ENCODE data around the gene SSH2. TPM values are rescaled to one million over a fixed set of nuclear protein-coding genes. Genes with fewer than 3 reads are reported as not detected.

Gene SSH2
- total and polyA plus RNA-seq, 9 of the 15 experiments (the other 6 are each of a cell fraction or from before 2014, with no cell fraction given) = 3.9 to 16.1 (median 10.2) TPM

DNA sequence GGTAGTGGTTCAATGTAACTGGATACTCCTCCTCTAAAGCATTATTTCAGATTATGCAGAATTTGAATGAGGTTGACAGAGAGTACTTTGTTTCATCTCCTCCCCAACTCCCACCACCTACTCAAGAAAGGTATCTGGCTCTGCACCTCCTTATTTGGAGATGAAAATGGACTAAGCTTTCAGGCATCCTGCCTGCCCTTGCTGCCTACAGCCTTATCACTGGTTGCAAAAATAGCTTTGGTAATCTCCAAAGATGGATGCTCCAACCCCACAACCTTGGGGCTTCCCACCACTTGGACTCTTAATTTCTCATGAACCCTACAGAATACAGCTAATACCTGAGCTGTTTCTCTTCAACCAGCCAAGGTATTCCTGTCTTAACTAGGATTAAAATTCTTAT is 262.1 kb downstream of the SSH2 start:
- no peak for FAIRE-seq
- CTCF ChIA-PET (ENCODE audit: low intra/inter-chr PET ratio) = no interaction called here
- Histone ChIP-seq H3K9ac (ENCODE audit: insufficient read depth in 1 of 2, low read depth in 2 of 2, low read length in 2 of 2) (no peak overlapping the region), H3K9me1 (ENCODE audit: control insufficient read depth, insufficient read depth, low read length) (no peaks in the 10 kb centered on the region), H3K79me2 (ENCODE audit: control insufficient read depth, insufficient read depth, low read length) (no peaks in the 10 kb centered on the region), H3K4me3 (no peak overlapping the region), H3K27ac (ENCODE audit: extremely low read depth, low read depth, low read length) (peak overlapping the region; percentile 62; the same call in 2 of the 3 replicates), H3K4me2 (ENCODE audit: insufficient read depth, low read length) (0 out of 2 replicates have a peak overlapping the region, but pooled peaks have one; percentile 23), H3K4me1 (replicated peaks in 1 of 2; ENCODE audit: control insufficient read depth in 2 of 2, insufficient read depth in 2 of 2, low read length in 2 of 2) (peaks cover 4 to 45% of the 10 kb centered on the region in 2 experiments), H3K9me3 (replicated peaks; ENCODE audit: control insufficient read depth, insufficient read depth, low read depth, low read length) (no peaks in the 10 kb centered on the region), H4K20me1 (replicated peaks; ENCODE audit: control insufficient read depth, insufficient read depth, low read length) (no peaks in the 10 kb centered on the region), H3K36me3 (ENCODE audit: control insufficient read depth, insufficient read depth, low read length) (peaks cover 15% of the 10 kb centered on the region; the same call in 2 of the 3 replicates), H2AFZ (ENCODE audit: low read depth, low read length) (no peak overlapping the region), H3K27me3 (ENCODE audit: control insufficient read depth in 2 of 2, insufficient read depth in 2 of 2, low read length in 2 of 2) (no peaks in the 10 kb centered on the region)
- DNase-seq (ENCODE audit: extremely low read depth in 1 of 4, low spot score in 3 of 4) = peak in 1 of 4 experiments; percentile 42
- POLR2A ChIA-PET = interaction anchor here (1.0 to 1.2 kb wide), 4 partner anchors 9 to 29 kb away, joined by 3 to 8 read pairs (median 3); no protein-coding TSS in a partner anchor
- BruUV-seq (replicated peaks) = no TSS peak
- ATAC-seq = peak; percentile 45
- intact Hi-C loops (cut with micrococcal nuclease) = no loop called here
- in situ Hi-C loops (cut with MboI) = no loop called here
- TF ChIP-seq RBBP5 (IDR thresholded peaks at IDR 0.05; ENCODE audit: borderline replicate concordance, insufficient read depth, low read length, poor library complexity, severe bottlenecking) (no peak), DPF2 (IDR thresholded peaks at IDR 0.05) (0 out of 2 replicates have a peak, but pooled peaks have one; percentile 11), TBP (optimal IDR thresholded peaks at IDR 0.05; ENCODE audit: low read depth, low read length) (no peak), HDAC3 (IDR thresholded peaks at IDR 0.05; ENCODE audit: borderline replicate concordance, partially characterized antibody) (no peak), BRF1 (IDR thresholded peaks at IDR 0.05; ENCODE audit: borderline replicate concordance, extremely low read depth, insufficient read length) (no peak), POLR3A (IDR thresholded peaks at IDR 0.05; ENCODE audit: borderline replicate concordance, extremely low read depth, insufficient read depth, insufficient read length) (no peak), ELF1 (tag; IDR thresholded peaks at IDR 0.05) (no peak), SMARCE1 (IDR thresholded peaks at IDR 0.05) (no peak), ZNF445 (CRISPR knock-in tag; IDR thresholded peaks at IDR 0.05; ENCODE audit: low read depth) (no peak), KAT2B (IDR thresholded peaks at IDR 0.05; ENCODE audit: low read depth, low read length) (no peak), RBFOX2 (IDR thresholded peaks at IDR 0.05; ENCODE audit: low read depth, low read length) (no peak), PML (IDR thresholded peaks at IDR 0.05; ENCODE audit: low read length) (no peak), RFX5 (IDR thresholded peaks at IDR 0.05; ENCODE audit: low read depth, low read length) (no peak), TEAD1 (CRISPR knock-in tag; IDR thresholded peaks at IDR 0.05) (no peak), RCOR1 (IDR thresholded peaks at IDR 0.05; ENCODE audit: borderline replicate concordance in 1 of 2, low read depth in 2 of 2, low read length in 2 of 2) (0 out of 4 replicates have a peak, but pooled peaks of 1 of the 2 experiments have one; percentile 10), ZFPM2 (CRISPR knock-in tag; IDR thresholded peaks at IDR 0.05) (no peak), HMGN3 (IDR thresholded peaks at IDR 0.05; ENCODE audit: borderline replicate concordance, extremely low read depth, insufficient read length, low read depth, low read length) (no peak), MEF2D (tag; conservative IDR thresholded peaks at IDR 0.05; ENCODE audit: low read depth) (peak; percentile 74; the same call in 1 of the 2 replicates), JUND (IDR thresholded peaks at IDR 0.05; ENCODE audit: borderline replicate concordance, low read depth, low read length) (no peak), JUND (tag; IDR thresholded peaks at IDR 0.05; ENCODE audit: borderline replicate concordance, low read depth, low read length) (no peak)
- TF ChIP-seq, protein P1, sequence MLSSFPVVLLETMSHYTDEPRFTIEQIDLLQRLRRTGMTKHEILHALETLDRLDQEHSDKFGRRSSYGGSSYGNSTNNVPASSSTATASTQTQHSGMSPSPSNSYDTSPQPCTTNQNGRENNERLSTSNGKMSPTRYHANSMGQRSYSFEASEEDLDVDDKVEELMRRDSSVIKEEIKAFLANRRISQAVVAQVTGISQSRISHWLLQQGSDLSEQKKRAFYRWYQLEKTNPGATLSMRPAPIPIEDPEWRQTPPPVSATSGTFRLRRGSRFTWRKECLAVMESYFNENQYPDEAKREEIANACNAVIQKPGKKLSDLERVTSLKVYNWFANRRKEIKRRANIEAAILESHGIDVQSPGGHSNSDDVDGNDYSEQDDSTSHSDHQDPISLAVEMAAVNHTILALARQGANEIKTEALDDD (IDR thresholded peaks at IDR 0.05) = 0 out of 2 replicates have a peak, but pooled peaks have one; percentile 2
